ENCODE data around the gene LRRC8B.
"Not testable (repeated sequence)": the region's sequence is repeated elsewhere in the genome, so short reads cannot be mapped to it uniquely, and the experiment has no call there.

The LRRC8B gene

GRCh38 chr1:89524369-89525168 lies at the start of gene LRRC8B:
Gene LRRC8B, plus strand, starts transcription at chr1:89524829. Its CDS starts 57,822 bp downstream, at chr1:89582651.
- peak; percentile 93 to 95 for DNase-seq

GRCh38 chr1:89475269-89475668 lies 49.4 kb upstream of the LRRC8B start:
- no peak for DNase-seq

- no peak for DNase-seq
These were observed 48.6 kb upstream of the LRRC8B start for GRCh38 chr1:89476072-89476471.

GRCh38 chr1:89483010-89483756 lies 41.4 kb upstream of the LRRC8B start:
- DNase-seq, result peak; percentile 81 to 87

- no peak for DNase-seq
These were observed 40.9 kb upstream of the LRRC8B start for GRCh38 chr1:89483757-89484077.

- DNase-seq, result no peak
These were observed 40.3 kb upstream of the LRRC8B start for GRCh38 chr1:89484092-89485038.

GRCh38 chr1:89487972-89488371 lies 36.7 kb upstream of the LRRC8B start:
- DNase-seq, result no peak

GRCh38 chr1:89489047-89489729 lies 35.4 kb upstream of the LRRC8B start:
- no peak for DNase-seq

GRCh38 chr1:89490389-89490788 lies 34.2 kb upstream of the LRRC8B start:
- no peak for DNase-seq

GRCh38 chr1:89499320-89499719 lies 25.3 kb upstream of the LRRC8B start:
- DNase-seq, result no peak

- no peak for DNase-seq
These were observed 22.6 kb upstream of the LRRC8B start for GRCh38 chr1:89502042-89502441.

GRCh38 chr1:89502895-89503294 lies 21.7 kb upstream of the LRRC8B start:
- DNase-seq, result no peak

GRCh38 chr1:89503690-89504089 lies 20.9 kb upstream of the LRRC8B start:
- no peak for DNase-seq

- not testable (repeated sequence) for DNase-seq
These were observed 14.6 kb upstream of the LRRC8B start for GRCh38 chr1:89510061-89510460.

- no peak for DNase-seq
These were observed 11.5 kb upstream of the LRRC8B start for GRCh38 chr1:89512996-89513720.

- DNase-seq, result no peak
These were observed 8.6 kb upstream of the LRRC8B start for GRCh38 chr1:89516055-89516454.

- DNase-seq, result no peak
These were observed 6.4 kb upstream of the LRRC8B start for GRCh38 chr1:89518221-89518631.

- DNase-seq, result peak; percentile 34 to 55
These were observed 4.8 kb upstream of the LRRC8B start for GRCh38 chr1:89519779-89520358.

- not testable (repeated sequence) for DNase-seq
These were observed 2.7 kb upstream of the LRRC8B start for GRCh38 chr1:89521977-89522376.

GRCh38 chr1:89523572-89524368 lies 859 bp upstream of the LRRC8B start:
- DNase-seq, result peak; percentile 72 to 73

Measured in activated CD4-positive, alpha-beta T cell treated with anti-CD3 and anti-CD28 coated beads for 4 hours (primary cell).